H1 (cell line): ENCODE results near the gene IL1A. TPM values are rescaled to one million over a fixed set of nuclear protein-coding genes. Genes with fewer than 3 reads are reported as not detected.

Experiments
- CTCF ChIA-PET: fragments of 300-600 bp; sonication (Branson Sonifier 250); formaldehyde crosslinking; loops from one replicate; lab custom pipeline; 2021; ENCODE audit not compliant: partially characterized antibody; lab: Charles Lee
- POLR2A ChIA-PET: fragments of 300-600 bp; sonication (Branson Sonifier 250); formaldehyde crosslinking; loops from one replicate; lab custom pipeline; 2021; ENCODE audit warnings: inconsistent platforms; ENCODE audit not compliant: partially characterized antibody; lab: Charles Lee
- DNase-seq, 2 experiments: peaks; one replicate each; pipeline versions ENCODE4 v3.0.0 to v3.0.0-alpha.2; 2010 to 2022; ENCODE audit warnings: low spot score in 2 of 2, low read depth in 1 of 2, mixed read lengths in 1 of 2
- FAIRE-seq: peaks from 2 replicates; lab custom pipeline; 2011; peaks lifted over from hg19 to GRCh38; lab: Jason Lieb, UNC
- H2AFZ ChIP-seq: 2 replicates; pipeline ENCODE4 v1.8.1; 2012; ENCODE audit warnings: low read length, inconsistent platforms
- H2AK5ac ChIP-seq: 2 replicates; pipeline ENCODE4 v1.6.1; 2013; ENCODE audit warnings: low read depth, low read length
- H2BK120ac ChIP-seq: replicated peaks from 2 replicates; pipeline ENCODE3; 2013; ENCODE audit warnings: low read depth, low read length, inconsistent platforms
- H2BK12ac ChIP-seq: 2 replicates; pipeline ENCODE4 v1.6.1; 2013; ENCODE audit warnings: low read depth, low read length
- H2BK15ac ChIP-seq: 2 replicates; pipeline ENCODE4 v1.6.1; 2013; ENCODE audit warnings: low read length
- H2BK20ac ChIP-seq: 2 replicates; pipeline ENCODE4 v1.6.1; 2013; ENCODE audit warnings: low read length
- H2BK5ac ChIP-seq: 2 replicates; pipeline ENCODE4 v1.6.1; 2013; ENCODE audit warnings: low read depth, low read length
- H3K14ac ChIP-seq: 2 replicates; pipeline ENCODE4 v1.6.1; 2013; ENCODE audit warnings: inconsistent platforms; ENCODE audit not compliant: insufficient read length
- H3K18ac ChIP-seq: 2 replicates; pipeline ENCODE4 v1.6.1; 2013; ENCODE audit warnings: low read length; ENCODE audit errors: extremely low read depth
- H3K23ac ChIP-seq: 2 replicates; pipeline ENCODE4 v1.6.1; 2013; ENCODE audit warnings: inconsistent platforms; ENCODE audit not compliant: insufficient read length
- H3K23me2 ChIP-seq: 2 replicates; pipeline ENCODE4 v1.6.1; 2013; ENCODE audit warnings: low read depth, low read length
- H3K27ac ChIP-seq: 2 replicates; pipeline ENCODE4 v1.6.1; 2011; ENCODE audit warnings: low read depth, low read length, inconsistent platforms
- H3K27me3 ChIP-seq, 4 experiments: replicated peaks in 1 of 4; 1 replicate in 1 of 4; 2 replicates in 3 of 4; pipeline versions ENCODE4 v1.6.1 to v1.8.1; 2011 to 2013; ENCODE audit warnings: low read length in 3 of 4, mild to moderate bottlenecking in 3 of 4, inconsistent platforms in 2 of 4, mixed read lengths in 2 of 4, moderate library complexity in 1 of 4; ENCODE audit not compliant: control insufficient read depth in 3 of 4, insufficient read depth in 3 of 4; ENCODE audit errors: extremely low read depth in 1 of 4
- H3K36me3 ChIP-seq, 4 experiments: 2 replicates each; pipeline versions ENCODE4 v1.6.1 to v1.8.1; 2011 to 2013; ENCODE audit warnings: mild to moderate bottlenecking in 4 of 4, low read length in 3 of 4, moderate library complexity in 2 of 4, control low read depth in 1 of 4, inconsistent platforms in 1 of 4; ENCODE audit not compliant: insufficient read depth in 4 of 4, control insufficient read depth in 2 of 4
- H3K4ac ChIP-seq: replicated peaks from 2 replicates; pipeline ENCODE3; 2013; ENCODE audit warnings: low read length, low read depth, mixed read lengths, inconsistent platforms; ENCODE audit not compliant: insufficient read length
- H3K4me1 ChIP-seq, 4 experiments: replicated peaks in 1 of 4; 1 replicate in 1 of 4; 2 replicates in 3 of 4; pipeline versions ENCODE4 v1.6.1 to v1.8.1; 2011 to 2013; ENCODE audit warnings: low read length in 3 of 4, inconsistent platforms in 2 of 4, mixed read lengths in 1 of 4; ENCODE audit not compliant: insufficient read depth in 4 of 4, control insufficient read depth in 3 of 4
- H3K4me2 ChIP-seq, 2 experiments: 2 replicates each; pipeline versions ENCODE4 v1.6.1 to v1.8.1; 2011 to 2013; ENCODE audit warnings: low read depth in 2 of 2, low read length in 2 of 2, control low read depth in 1 of 2, inconsistent platforms in 1 of 2, mild to moderate bottlenecking in 1 of 2; ENCODE audit not compliant: insufficient read depth in 1 of 2
- H3K4me3 ChIP-seq, 4 experiments: fragments of 200-600, 300-600 bp in 1 of 4; sonication (generic), shearing (Covaris generic), sonication (Bioruptor Twin) in 1 of 4; 2 replicates each; pipeline versions ENCODE4 v1.5.1 to v1.8.1; 2011 to 2016; ENCODE audit warnings: low read length in 4 of 4, low read depth in 3 of 4, control low read depth in 2 of 4, inconsistent platforms in 2 of 4, mild to moderate bottlenecking in 2 of 4, mixed read lengths in 1 of 4, moderate library complexity in 1 of 4; ENCODE audit not compliant: insufficient read depth in 2 of 4; ENCODE audit errors: extremely low read depth in 1 of 4
- H3K56ac ChIP-seq: replicated peaks from 2 replicates; pipeline ENCODE3; 2013; ENCODE audit warnings: low read depth, mild to moderate bottlenecking, mixed read lengths, low read length, inconsistent platforms; ENCODE audit not compliant: insufficient read length
- H3K79me1 ChIP-seq: 2 replicates; pipeline ENCODE4 v1.6.1; 2013; ENCODE audit warnings: low read depth, low read length, control low read depth
- H3K79me2 ChIP-seq, 2 experiments: 2 replicates each; pipeline versions ENCODE4 v1.6.1 to v1.8.1; 2012 to 2013; ENCODE audit warnings: low read length in 2 of 2, mild to moderate bottlenecking in 2 of 2, inconsistent platforms in 1 of 2; ENCODE audit not compliant: insufficient read depth in 2 of 2, control insufficient read depth in 1 of 2
- H3K9ac ChIP-seq, 4 experiments: replicated peaks in 1 of 4; 1 replicate in 1 of 4; 2 replicates in 3 of 4; pipeline versions ENCODE4 v1.6.1 to v1.8.1; 2011 to 2013; ENCODE audit warnings: low read depth in 3 of 4, low read length in 3 of 4, control low read depth in 2 of 4, mild to moderate bottlenecking in 2 of 4, moderate library complexity in 2 of 4, inconsistent platforms in 1 of 4; ENCODE audit errors: extremely low read depth in 1 of 4
- H3K9me3 ChIP-seq, 2 experiments: 2 replicates each; pipeline versions ENCODE4 v1.6.1 to v1.8.1; 2012 to 2013; ENCODE audit warnings: mild to moderate bottlenecking in 2 of 2, moderate library complexity in 2 of 2, control low read depth in 1 of 2, inconsistent platforms in 1 of 2, low read depth in 1 of 2, low read length in 1 of 2, mixed read lengths in 1 of 2; ENCODE audit not compliant: insufficient read depth in 2 of 2
- H4K20me1 ChIP-seq, 2 experiments: replicated peaks in 1 of 2; 2 replicates each; pipeline versions ENCODE3 to v1.8.1; 2011 to 2013; ENCODE audit warnings: inconsistent platforms in 2 of 2, low read length in 2 of 2, mild to moderate bottlenecking in 1 of 2; ENCODE audit not compliant: insufficient read depth in 2 of 2, control insufficient read depth in 1 of 2
- H4K5ac ChIP-seq: 2 replicates; pipeline ENCODE4 v1.6.1; 2013; ENCODE audit warnings: low read length, low read depth, mixed read lengths, inconsistent platforms; ENCODE audit not compliant: insufficient read length
- H4K8ac ChIP-seq: 2 replicates; pipeline ENCODE4 v1.8.0; 2013; ENCODE audit warnings: mild to moderate bottlenecking, moderate library complexity, low read length, inconsistent platforms; ENCODE audit not compliant: insufficient read depth; ENCODE audit errors: extremely low read depth
- H4K91ac ChIP-seq: replicated peaks from 2 replicates; pipeline ENCODE3; 2013; ENCODE audit warnings: low read length, mixed read lengths, inconsistent platforms; ENCODE audit not compliant: insufficient read length
- CBX5 ChIP-seq: fragments of 300-800, 300-1000 bp; sonication (generic); IDR thresholded peaks from 2 replicates; pipeline ENCODE4 v1.7.1; 2016; ENCODE audit warnings: antibody characterized with exemption, low read length, low read depth
- CHD1 ChIP-seq: IDR thresholded peaks from 2 replicates; pipeline ENCODE4 v1.6.1; 2012; ENCODE audit warnings: low read depth, low read length, improper control_type of control experiment
- EGR1 ChIP-seq: IDR thresholded peaks from 2 replicates; pipeline ENCODE4 v1.6.1; 2011; ENCODE audit warnings: low read depth, low read length, borderline replicate concordance
- EZH2 ChIP-seq: fragments of 200-600 bp; sonication (generic); IDR thresholded peaks from 2 replicates; pipeline ENCODE4 v1.7.1; 2012; ENCODE audit warnings: low read depth, mild to moderate bottlenecking, moderate library complexity, low read length, inconsistent platforms; ENCODE audit not compliant: severe bottlenecking
- KDM1A ChIP-seq: fragments of 200-600, 300-600 bp; sonication (generic); IDR thresholded peaks from 2 replicates; pipeline ENCODE4 v1.7.1; 2016; ENCODE audit warnings: mild to moderate bottlenecking, low read length, borderline replicate concordance
- MAX ChIP-seq: IDR thresholded peaks from 2 replicates; pipeline ENCODE4 v1.6.1; 2012; ENCODE audit warnings: inconsistent platforms
- NRF1 ChIP-seq: IDR thresholded peaks from 2 replicates; pipeline ENCODE4 v1.6.1; 2011; ENCODE audit warnings: mild to moderate bottlenecking, low read depth, low read length, improper control_type of control experiment
- POLR2A ChIP-seq, 2 experiments: IDR thresholded peaks; 1 replicate in 1 of 2; 2 replicates in 1 of 2; pipeline ENCODE4 v1.6.1; 2011; ENCODE audit warnings: low read depth in 2 of 2, low read length in 2 of 2, mild to moderate bottlenecking in 2 of 2; ENCODE audit errors: control extremely low read depth in 1 of 2
- POU5F1 ChIP-seq: IDR thresholded peaks from 2 replicates; pipeline ENCODE4 v1.6.1; 2011; ENCODE audit warnings: low read depth, mild to moderate bottlenecking, low read length, moderate library complexity
- RAD21 ChIP-seq, 2 experiments: IDR thresholded peaks in 1 of 2; conservative IDR thresholded peaks in 1 of 2; 2 replicates each; pipeline ENCODE4 v1.6.1; 2011; ENCODE audit warnings: low read depth in 2 of 2, low read length in 2 of 2, improper control_type of control experiment in 1 of 2, inconsistent platforms in 1 of 2, mild to moderate bottlenecking in 1 of 2, moderate library complexity in 1 of 2
- SP2 ChIP-seq: IDR thresholded peaks from 2 replicates; pipeline ENCODE4 v1.6.1; 2012; ENCODE audit warnings: mild to moderate bottlenecking, low read length, inconsistent platforms
- SRF ChIP-seq: IDR thresholded peaks from 2 replicates; pipeline ENCODE4 v1.6.1; 2011; ENCODE audit warnings: mild to moderate bottlenecking, low read depth, low read length, moderate library complexity
- SUZ12 ChIP-seq: fragments of 200-600 bp; sonication (generic); IDR thresholded peaks from 2 replicates; pipeline ENCODE4 v1.6.1; 2012; ENCODE audit warnings: mild to moderate bottlenecking, inconsistent platforms, low read length, moderate library complexity, mixed read lengths
- TAF7 ChIP-seq: optimal IDR thresholded peaks from 2 replicates; pipeline ENCODE3; 2011; ENCODE audit warnings: low read depth, mild to moderate bottlenecking, inconsistent platforms, low read length, moderate library complexity, borderline replicate concordance
- TBP ChIP-seq: IDR thresholded peaks from 2 replicates; pipeline ENCODE4 v1.6.1; 2011; ENCODE audit warnings: low read depth, low read length, improper control_type of control experiment
- WGBS, 2 experiments: shearing (Covaris generic) in 1 of 2; methylation state at CpG; one replicate each; pipeline versions ENCODE4 v1.1.6 to v1.1.7; 2013 to 2015; ENCODE audit warnings: low lambda C conversion rate in 2 of 2, mixed read lengths in 2 of 2, inconsistent platforms in 1 of 2, low coverage in 1 of 2, missing lambda C conversion rate in 1 of 2; ENCODE audit not compliant: insufficient replicate concordance in 2 of 2, insufficient coverage in 1 of 2, insufficient read length in 1 of 2; ENCODE audit errors: extremely low coverage in 1 of 2, missing lambda C conversion rate in 1 of 2; 5-methylcytosine and 5-hydroxymethylcytosine counted together
- polyA plus RNA-seq, 7 experiments: library from polyadenylated mRNA; depleted of rRNA in 3 of 7; stranded (reverse) in 5 of 7; unstranded in 2 of 7; fragments of >200 nt in 5 of 7; fragments of 200-250 nt in 2 of 7; gene quantifications; 1 replicate in 5 of 7; 2 replicates in 1 of 7; 4 replicates in 1 of 7; pipeline versions ENCODE4 v1.2.1 to v1.2.3, GENCODE V29; 2011 to 2013; ENCODE audit warnings: missing spikeins in 2 of 7, mixed read lengths in 2 of 7
- total RNA-seq: library from RNA; stranded (reverse); fragmentation: NEBNext Ultra II Directional; extraction: Animal tissue kit (Norgen Biotek cat#: 25700); gene quantifications from 2 replicates; pipeline ENCODE4 v1.2.1, GENCODE V29; 2021

Gene IL1A
- total and polyA plus RNA-seq, 2 of the 8 experiments (the other 6 are each of a cell fraction or from before 2014, with no cell fraction given): 0.32 to 0.74 TPM

DNA sequence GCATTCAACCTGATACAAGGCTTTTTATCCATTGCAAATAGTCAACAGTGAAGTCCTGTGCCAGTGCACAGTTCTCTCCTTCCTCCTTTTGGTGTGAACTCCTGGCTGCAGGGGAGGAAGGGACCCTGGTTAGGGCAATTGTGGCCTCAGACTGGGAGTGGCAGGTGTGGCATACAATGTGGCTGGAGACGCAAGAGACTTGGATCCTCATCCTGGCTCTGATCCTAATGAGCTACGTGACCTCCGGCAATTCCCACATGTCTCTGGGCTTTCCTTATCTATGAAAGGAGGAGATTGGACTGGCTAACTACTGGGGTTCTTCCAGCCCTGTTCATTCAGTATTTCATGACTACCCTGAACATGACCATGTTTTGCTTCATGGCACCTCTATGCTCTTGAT is 10.5 kb upstream of the IL1A start:
- H2BK12ac ChIP-seq: no peak overlapping the region
- FAIRE-seq: no peak
- CTCF ChIA-PET: interaction anchor here (1.3 to 1.6 kb wide), 3 partner anchors 23 to 146 kb away, joined by 3 to 5 read pairs (median 4); no protein-coding TSS in a partner anchor
- TF ChIP-seq SUZ12: no peak
- no peak for TF ChIP-seq NRF1
- no peak for TF ChIP-seq EZH2
- no peak for TF ChIP-seq POLR2A (IDR thresholded peaks at IDR 0.05; ENCODE audit: control extremely low read depth in 1 of 2, low read depth in 2 of 2, low read length in 2 of 2)
- no peak for TF ChIP-seq SP2
- TF ChIP-seq EGR1: no peak
- TF ChIP-seq RAD21 (IDR thresholded peaks at IDR 0.05 in 1 of 2, conservative IDR thresholded peaks at IDR 0.05 in 1 of 2; ENCODE audit: low read depth in 2 of 2, low read length in 2 of 2): no peak
- TF ChIP-seq CHD1: no peak
- no peak for TF ChIP-seq KDM1A
- TF ChIP-seq CBX5: no peak
- TF ChIP-seq TBP: no peak
- no peak for TF ChIP-seq POU5F1
- no peak for TF ChIP-seq MAX
- TF ChIP-seq TAF7: no peak
- no peak for TF ChIP-seq SRF

More for the DNA sequence above, 10.5 kb upstream of the IL1A start:
- Histone ChIP-seq H3K56ac (no peak overlapping the region), H2BK15ac (no peak overlapping the region), H3K9ac (no peak overlapping the region), H2BK20ac (no peak overlapping the region), H3K4ac (no peak overlapping the region), H4K91ac (no peak overlapping the region), H2BK120ac (no peak overlapping the region), H3K14ac (no peak overlapping the region), H2AFZ (no peak overlapping the region), H3K27me3 (no peaks in the 10 kb centered on the region), H2BK5ac (no peak overlapping the region), H4K20me1 (no peaks in the 10 kb centered on the region), H3K4me3 (no peak overlapping the region), H3K9me3 (peaks cover 0 to 3% of the 10 kb centered on the region in 2 experiments; a peak in 2 of 4 replicates), H4K5ac (no peak overlapping the region), H3K23ac (no peak overlapping the region), H3K4me1 (peaks cover 0 to 6% (median 2%) of the 10 kb centered on the region in 4 experiments; a peak in 5 of 7 replicates), H3K27ac (no peak overlapping the region), H3K4me2 (no peak overlapping the region), H3K36me3 (no peaks in the 10 kb centered on the region), H3K18ac (no peak overlapping the region), H3K79me1 (no peaks in the 10 kb centered on the region), H3K23me2 (no peaks in the 10 kb centered on the region), H3K79me2 (no peaks in the 10 kb centered on the region), H4K8ac (no peak overlapping the region), H2AK5ac (no peak overlapping the region)
- POLR2A ChIA-PET: no interaction called here
- WGBS, 2 experiments: 87% methylated on average over 3 of the region's 3 CpGs; no CpG with 5 or more reads in 1 of the 2 experiments
- DNase-seq: no peak
